Spleen (tissue), 11 donors: ENCODE data around the gene AGMO. TPM values are rescaled to one million over a fixed set of nuclear protein-coding genes. Genes with fewer than 3 reads are reported as not detected.

Experiments used
- DNase-seq: peaks from one replicate; pipeline ENCODE4 v3.0.0-alpha.2; 2020
- H3K27ac ChIP-seq, 8 donors: fragments of 200-600 bp; sonication (generic) in 7 of 8; 1 replicate in 4 of 8; 2 replicates in 4 of 8; pipeline versions ENCODE4 v1.5.0 to v1.8.0; 2016 to 2021; ENCODE audit warnings: inconsistent platforms in 4 of 8, mild to moderate bottlenecking in 4 of 8, moderate library complexity in 1 of 8
- H3K27me3 ChIP-seq, 7 donors: fragments of 200-600 bp; sonication (generic) in 6 of 7; replicated peaks in 1 of 7; 1 replicate in 4 of 7; 2 replicates in 3 of 7; pipeline versions ENCODE4 v1.5.0 to v1.8.0; 2016 to 2021; ENCODE audit warnings: inconsistent platforms in 3 of 7, mild to moderate bottlenecking in 1 of 7
- H3K36me3 ChIP-seq, 6 donors: fragments of 200-600 bp; sonication (generic) in 5 of 6; 1 replicate in 4 of 6; 2 replicates in 2 of 6; pipeline versions ENCODE4 v1.5.0 to v1.8.0; 2016 to 2021; ENCODE audit warnings: inconsistent platforms in 2 of 6
- H3K4me1 ChIP-seq, 6 donors: fragments of 200-600 bp; sonication (generic) in 5 of 6; 1 replicate in 3 of 6; 2 replicates in 3 of 6; pipeline versions ENCODE4 v1.5.0 to v1.8.0; 2016 to 2021; ENCODE audit warnings: inconsistent platforms in 3 of 6
- H3K4me3 ChIP-seq, 8 donors: fragments of 200-600 bp; sonication (generic) in 7 of 8; 1 replicate in 4 of 8; 2 replicates in 4 of 8; pipeline versions ENCODE4 v1.5.0 to v1.8.0; 2016 to 2021; ENCODE audit warnings: inconsistent platforms in 4 of 8, mild to moderate bottlenecking in 4 of 8, moderate library complexity in 2 of 8
- H3K9me3 ChIP-seq, 8 donors: fragments of 200-600 bp; sonication (generic) in 7 of 8; 1 replicate in 4 of 8; 2 replicates in 4 of 8; pipeline versions ENCODE4 v1.5.0 to v1.8.0; 2016 to 2021; ENCODE audit warnings: inconsistent platforms in 4 of 8
- CTCF ChIP-seq, 11 experiments: fragments of 200-600 bp in 7 of 11; fragments of 450-650 bp in 4 of 11; sonication (generic) in 4 of 11; IDR thresholded peaks in 8 of 11; conservative IDR thresholded peaks in 3 of 11; 1 replicate in 7 of 11; 2 replicates in 4 of 11; pipeline versions ENCODE4 v1.4.0 to v1.8.0; 2016 to 2021; ENCODE audit warnings: antibody characterized with exemption in 11 of 11, inconsistent platforms in 4 of 11, mild to moderate bottlenecking in 1 of 11
- POLR2A ChIP-seq, 3 donors: fragments of 450-650 bp; IDR thresholded peaks; one replicate each; pipeline ENCODE4 v1.5.1; 2017; ENCODE audit warnings: antibody characterized with exemption in 3 of 3, mild to moderate bottlenecking in 1 of 3
- POLR2AphosphoS5 ChIP-seq, 3 donors: sonication (generic); formaldehyde crosslinking; IDR thresholded peaks; one replicate each; pipeline ENCODE4 v1.5.1; 2017; ENCODE audit warnings: antibody characterized with exemption in 3 of 3
- WGBS, 5 donors: extraction: QIAGEN DNeasy Blood & Tissue Kit in 3 of 5; methylation state at CpG; one replicate each; pipeline versions ENCODE4 v1.1.5 to v1.1.7; 2013 to 2018; 5-methylcytosine and 5-hydroxymethylcytosine counted together
- intact Hi-C: fragments of 100-400 bp; cut with DNase I; formaldehyde crosslinking; loops from one replicate; pipeline ENCODE4 v1.15.0; 2023; ENCODE audit warnings: low total_unique reads
- polyA plus RNA-seq, 3 donors: library from polyadenylated mRNA; stranded (reverse); fragments of 200-250 nt; gene quantifications; one replicate each; pipeline ENCODE4 v1.2.1, GENCODE V29; 2013
- total RNA-seq, 7 donors: library from RNA; depleted of rRNA in 3 of 7; stranded (reverse); fragments of >200 nt in 3 of 7; fragmentation: NEBNext Ultra II Directional in 4 of 7; extraction: Animal tissue kit (Norgen Biotek cat#: 25700) in 4 of 7; gene quantifications; one replicate each; pipeline versions ENCODE4 v1.1.0 to v1.2.1, GENCODE V29; 2016 to 2021
- donor health status: healthy with polysubstance abuse.
- donor health status: DM: no; HTN: no; CAD: no; lungs with moderate emphysema.
- donor health status: DM: no; HTN: no; CAD: no.
- donor health status: Bipolar disorder and iron deficiency.
- donor health status: healthy.
- donor health status: DM: no; HTN: no; CAD: no.
- donor health status: DM: yes; HTN: yes; CAD: no.

The AGMO gene
- total and polyA plus RNA-seq, 10 donors, result 0.02 to 0.03 (median 0.03) TPM; not detected in 7

GRCh38 chr7:15176089-15176488, 385.7 kb downstream of the AGMO start:
- TF ChIP-seq CTCF (IDR thresholded peaks at IDR 0.05 in 8 of 11, conservative IDR thresholded peaks at IDR 0.05 in 3 of 11) (no peak), POLR2A (IDR thresholded peaks at IDR 0.05) (no peak), POLR2AphosphoS5 (IDR thresholded peaks at IDR 0.05) (no peak)
- DNase-seq, result no peak
- H3K27me3 ChIP-seq, result no peaks in the 10 kb centered on the region
- intact Hi-C loops, result no loop called here
- peaks cover 0 to 5% (median 0%) of the 10 kb centered on the region in 8 donors for H3K9me3 ChIP-seq
- H3K4me3 ChIP-seq, result no peak overlapping the region
- H3K27ac ChIP-seq, result no peak overlapping the region
- 42 to 68% (median 62%) methylated on average over 4 of the region's 4 CpGs for WGBS, 5 donors
- H3K36me3 ChIP-seq, result no peaks in the 10 kb centered on the region
- no peaks in the 10 kb centered on the region for H3K4me1 ChIP-seq

GRCh38 chr7:15175152-15175551, 386.7 kb downstream of the AGMO start:
- no peak overlapping the region for H3K27ac ChIP-seq
- WGBS, 5 donors, result 66 to 89% (median 78%) methylated on average over 1 of the region's 1 CpG
- no peak overlapping the region for H3K4me3 ChIP-seq
- DNase-seq, result no peak
- no peaks in the 10 kb centered on the region for H3K9me3 ChIP-seq
- no peaks in the 10 kb centered on the region for H3K36me3 ChIP-seq
- no peaks in the 10 kb centered on the region for H3K4me1 ChIP-seq
- no peaks in the 10 kb centered on the region for H3K27me3 ChIP-seq
- TF ChIP-seq CTCF (IDR thresholded peaks at IDR 0.05 in 8 of 11, conservative IDR thresholded peaks at IDR 0.05 in 3 of 11), result no peak
- no peak for TF ChIP-seq POLR2AphosphoS5 (IDR thresholded peaks at IDR 0.05)
- TF ChIP-seq POLR2A (IDR thresholded peaks at IDR 0.05), result no peak
- intact Hi-C loops, result no loop called here

GRCh38 chr7:15174485-15174884, 387.3 kb downstream of the AGMO start:
- Histone ChIP-seq H3K27ac (no peak overlapping the region), H3K4me1 (no peaks in the 10 kb centered on the region), H3K27me3 (no peaks in the 10 kb centered on the region), H3K4me3 (no peak overlapping the region), H3K36me3 (no peaks in the 10 kb centered on the region), H3K9me3 (no peaks in the 10 kb centered on the region)
- intact Hi-C loops, result no loop called here
- TF ChIP-seq POLR2AphosphoS5 (IDR thresholded peaks at IDR 0.05) (no peak), CTCF (IDR thresholded peaks at IDR 0.05 in 8 of 11, conservative IDR thresholded peaks at IDR 0.05 in 3 of 11) (no peak), POLR2A (IDR thresholded peaks at IDR 0.05) (no peak)
- 48 to 68% (median 59%) methylated on average over 1 of the region's 1 CpG for WGBS, 5 donors
- no peak for DNase-seq

- no peaks in the 10 kb centered on the region for H3K36me3 ChIP-seq
- no peak overlapping the region for H3K27ac ChIP-seq
- H3K4me3 ChIP-seq, result no peak overlapping the region
- H3K27me3 ChIP-seq, result no peaks in the 10 kb centered on the region
- no peaks in the 10 kb centered on the region for H3K4me1 ChIP-seq
- DNase-seq, result no peak
- peaks cover 0 to 9% (median 0%) of the 10 kb centered on the region in 8 donors for H3K9me3 ChIP-seq
- WGBS, 5 donors, result 49 to 62% (median 60%) methylated on average over 4 of the region's 4 CpGs
- TF ChIP-seq POLR2AphosphoS5 (IDR thresholded peaks at IDR 0.05) (no peak), POLR2A (IDR thresholded peaks at IDR 0.05) (no peak), CTCF (IDR thresholded peaks at IDR 0.05 in 8 of 11, conservative IDR thresholded peaks at IDR 0.05 in 3 of 11) (no peak)
- intact Hi-C loops, result no loop called here
These were observed 393.3 kb downstream of the AGMO start for GRCh38 chr7:15168489-15168888.
